Measurements from ENCODE around the gene RAVER1. TPM values are rescaled to one million over a fixed set of nuclear protein-coding genes. Genes with fewer than 3 reads are reported as not detected.

The RAVER1 gene
- total and polyA plus RNA-seq, 2 of the 8 experiments (the other 6 are each of a cell fraction or from before 2014, with no cell fraction given) = 5.7 to 70.5 TPM

DNA sequence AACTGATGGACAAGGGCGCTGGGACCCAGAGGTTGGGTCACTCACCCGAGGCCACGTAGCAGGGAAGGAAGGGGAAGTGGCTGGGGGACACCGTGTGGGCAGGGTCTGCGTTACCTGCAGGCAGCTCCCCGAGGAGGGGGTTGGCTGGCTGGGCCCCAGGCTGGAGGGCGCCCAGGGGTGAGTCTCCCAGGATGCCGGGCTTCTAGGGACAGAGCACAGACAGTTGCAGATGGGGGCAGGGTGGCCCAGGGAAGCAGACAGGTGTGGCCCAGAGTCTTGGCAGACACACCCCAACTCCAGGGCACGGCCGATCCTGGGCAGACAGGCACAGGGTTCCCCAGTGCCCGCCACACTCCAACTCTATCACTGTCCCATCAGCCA is 11.9 kb downstream of the RAVER1 start (continued):
- TF ChIP-seq TAF7 (optimal IDR thresholded peaks at IDR 0.05; ENCODE audit: borderline replicate concordance, low read depth, low read length) (no peak), EZH2 (IDR thresholded peaks at IDR 0.05; ENCODE audit: low read depth, low read length, severe bottlenecking) (no peak), EP300 (IDR thresholded peaks at IDR 0.05; ENCODE audit: borderline replicate concordance in 1 of 2, low read depth in 2 of 2, low read length in 2 of 2) (no peak)

Measured in H1 (cell line).